Epithelial cell of umbilical artery (primary cell): ENCODE data around the gene NR4A1. TPM values are rescaled to one million over a fixed set of nuclear protein-coding genes. Genes with fewer than 3 reads are reported as not detected.

Experiments
- total RNA-seq: library from RNA; depleted of rRNA; stranded (reverse); fragments of >200 nt; gene quantifications from 2 replicates; pipeline ENCODE4 v1.2.3, GENCODE V29; 2014

NR4A1 gene
- 0.46 and 0.97 TPM in 2 replicates for total RNA-seq

DNA sequence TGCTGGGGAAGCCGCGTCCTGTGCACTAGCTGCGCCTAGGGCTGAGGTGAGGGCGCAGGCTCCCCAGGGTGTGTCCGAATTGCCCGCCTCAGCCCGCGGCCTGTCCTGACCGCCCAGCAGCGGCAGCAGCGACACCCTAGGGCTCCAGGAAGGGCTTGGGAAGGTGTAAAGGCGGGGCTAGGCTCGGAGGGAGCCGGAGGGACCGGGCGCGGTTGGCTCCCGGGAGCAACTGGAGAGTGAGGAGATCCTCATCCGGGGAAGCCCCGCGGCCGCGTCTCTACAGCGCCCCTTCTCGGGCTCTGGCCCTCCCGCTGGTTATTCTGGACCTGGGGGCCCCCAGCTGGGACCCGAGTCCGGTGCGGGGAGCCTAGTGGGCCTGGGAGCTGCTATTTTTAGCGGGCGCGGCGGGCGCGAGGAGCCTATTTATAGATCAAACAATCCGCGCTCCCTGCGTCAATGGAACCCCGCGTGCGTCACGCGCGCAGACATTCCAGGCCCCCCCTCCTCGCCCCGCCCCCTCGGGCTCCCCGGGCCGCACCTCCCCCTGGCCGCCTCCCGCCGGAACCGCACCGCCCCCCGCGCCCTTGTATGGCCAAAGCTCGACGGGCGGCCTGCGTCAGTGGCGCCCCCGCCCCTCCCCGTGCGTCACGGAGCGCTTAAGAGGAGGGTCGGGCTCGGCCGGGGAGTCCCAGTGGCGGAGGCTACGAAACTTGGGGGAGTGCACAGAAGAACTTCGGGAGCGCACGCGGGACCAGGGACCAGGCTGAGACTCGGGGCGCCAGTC is at the start of gene NR4A1:
Gene NR4A1, plus strand, starts transcription at position 685 of the 784 bp plus-strand sequence. CDS start 2,887 bp downstream, outside the sequence.

DNA sequence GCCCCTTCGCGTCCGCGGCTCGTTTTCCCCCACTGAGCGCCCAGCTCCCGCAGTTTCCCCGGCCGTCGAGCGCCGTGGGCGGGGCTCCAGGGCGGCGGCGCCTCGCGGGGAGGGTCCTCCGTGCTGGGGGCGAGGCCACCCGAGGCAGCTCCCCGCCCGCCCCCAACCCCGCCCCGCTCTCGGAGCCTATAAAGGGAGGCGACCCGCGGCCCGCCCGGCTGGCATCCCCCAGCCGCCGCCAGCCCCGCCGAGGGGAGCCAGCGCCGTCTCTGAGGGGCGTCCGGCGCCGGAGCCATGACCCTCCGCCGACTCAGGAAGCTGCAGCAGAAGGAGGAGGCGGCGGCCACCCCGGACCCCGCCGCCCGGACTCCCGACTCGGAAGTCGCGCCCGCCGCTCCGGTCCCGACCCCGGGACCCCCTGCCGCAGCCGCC is 44.5 kb upstream of the NR4A1 start, which contains the start of gene TAMALIN:
Gene TAMALIN, plus strand, starts transcription at position 221 of the 432 bp plus-strand sequence. Its CDS starts 74 bp downstream, at position 295.

DNA sequence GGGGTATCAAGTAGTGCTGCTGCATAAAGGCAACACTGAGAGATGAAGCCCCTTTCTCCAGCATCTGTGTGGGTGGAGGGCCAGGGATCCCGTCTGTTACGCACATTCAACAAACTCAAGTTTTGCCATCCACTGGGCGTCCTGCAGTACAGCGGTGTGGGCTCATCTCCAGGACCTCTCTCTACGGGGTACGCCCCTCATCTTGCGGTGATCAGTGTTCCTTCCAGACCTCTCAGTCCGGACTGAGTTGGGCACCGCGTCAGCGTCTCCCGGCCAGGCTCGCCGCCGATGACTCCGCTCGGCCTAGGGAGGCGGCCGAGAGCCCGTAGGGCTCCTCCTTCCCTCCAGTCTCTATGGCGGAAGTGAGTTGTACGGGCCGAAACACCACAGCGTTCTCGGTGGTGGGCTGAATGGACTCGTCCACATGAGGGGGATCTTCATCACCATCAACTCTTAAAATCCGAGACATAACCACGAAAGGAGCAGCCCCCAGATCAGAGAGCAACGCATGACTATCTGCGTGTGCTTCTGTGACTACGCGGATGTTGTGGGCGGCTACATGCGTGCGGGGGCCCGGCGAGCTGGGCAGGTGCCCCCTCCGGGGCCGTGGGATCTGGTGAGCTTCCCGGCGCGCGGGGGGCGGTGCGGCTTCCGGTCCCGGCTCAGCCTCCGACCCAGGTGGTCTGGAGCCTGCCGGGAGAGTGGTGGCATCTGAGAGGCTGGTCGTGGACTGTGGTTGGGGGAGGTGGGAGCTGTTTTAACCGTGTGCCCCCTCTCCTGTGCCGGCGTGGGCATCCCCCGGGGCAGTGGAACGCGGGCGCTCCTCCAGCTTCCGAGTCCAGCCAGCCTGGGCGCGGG is 18.3 kb downstream of the NR4A1 start, which contains the start of gene ATG101:
Gene ATG101, plus strand, starts transcription at position 652 of the 858 bp plus-strand sequence. CDS start 3,673 bp downstream, outside the sequence.

DNA sequence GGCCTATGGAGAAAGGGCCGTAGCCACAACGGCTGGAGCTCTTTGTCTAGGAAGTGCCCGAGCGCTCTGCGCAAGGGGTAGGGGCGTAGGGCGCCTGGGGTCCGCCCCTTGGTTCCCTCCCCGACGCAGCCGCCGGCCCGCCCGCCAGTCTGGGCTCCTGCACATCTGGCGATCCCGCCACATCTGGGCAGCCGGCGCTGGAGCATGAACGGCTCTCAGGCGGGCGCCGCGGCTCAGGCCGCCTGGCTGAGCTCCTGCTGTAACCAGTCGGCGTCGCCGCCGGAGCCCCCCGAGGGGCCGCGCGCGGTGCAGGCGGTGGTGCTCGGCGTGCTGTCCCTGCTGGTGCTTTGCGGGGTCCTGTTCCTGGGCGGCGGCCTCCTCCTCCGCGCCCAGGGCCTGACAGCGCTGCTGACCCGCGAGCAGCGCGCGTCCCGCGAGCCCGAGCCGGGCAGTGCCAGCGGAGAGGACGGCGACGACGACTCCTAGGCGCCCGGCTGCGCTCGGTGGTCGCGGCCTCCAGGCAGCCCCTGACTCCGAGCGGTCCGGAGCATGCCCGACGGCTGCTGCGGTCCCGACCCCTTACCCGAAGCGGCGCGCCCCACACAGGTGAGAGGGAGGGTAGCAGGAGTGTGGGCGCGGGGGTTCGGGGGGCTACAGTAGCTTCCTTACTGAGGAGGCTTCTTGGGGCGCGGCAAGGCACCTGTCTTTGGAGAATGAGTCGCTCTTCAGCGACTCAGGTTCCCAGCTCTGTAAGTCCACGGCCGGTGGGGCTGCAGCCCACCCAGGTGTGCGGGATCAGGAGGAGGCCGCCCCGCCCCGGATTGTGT is 28.5 kb downstream of the NR4A1 start, which contains the start of gene SMIM41:
Gene SMIM41, plus strand, starts transcription at position 129 of the 827 bp plus-strand sequence. Its CDS starts 76 bp downstream, at position 205.

Other genes with a start within 250 kb of the NR4A1 start
- gene FIGNL2, start 202.7 kb upstream of the NR4A1 start, total RNA-seq, result 0.61 and 0.65 TPM in 2 replicates
- 0.15 and 0.32 TPM in 2 replicates for gene ANKRD33, start 163.3 kb upstream of the NR4A1 start, total RNA-seq
- 1,152 and 1,206 TPM in 2 replicates for gene ACVRL1, start 143.9 kb upstream of the NR4A1 start, total RNA-seq
- gene ACVR1B, start 99.7 kb upstream of the NR4A1 start, total RNA-seq, result 13.3 and 16.4 TPM in 2 replicates
- 35.4 and 52.0 TPM in 2 replicates for gene TAMALIN, start 44.5 kb upstream of the NR4A1 start, total RNA-seq
- gene ATG101, start 18.5 kb downstream of the NR4A1 start, total RNA-seq, result 89.5 and 90.6 TPM in 2 replicates
- not detected in 2 replicates for gene SMIM41, start 28.3 kb downstream of the NR4A1 start, total RNA-seq
- gene KRT80, start 140.6 kb downstream of the NR4A1 start, total RNA-seq, result 11.1 and 11.4 TPM in 2 replicates
- 33.4 and 450 TPM in 2 replicates for gene KRT7, start 181.8 kb downstream of the NR4A1 start, total RNA-seq
- 0.15 TPM in 1 of 2 replicates, not detected in the other for gene KRT86, start 223.2 kb downstream of the NR4A1 start, total RNA-seq
- gene KRT81, start 240.1 kb downstream of the NR4A1 start, total RNA-seq, result 0.32 TPM in 1 of 2 replicates, not detected in the other